DMS53 treated with DMSO at 0.1 percent for 48 hours (cell line): ENCODE data around the gene PPARD.

Source experiments
- DNase-seq: peaks from one replicate; lab custom pipeline; 2025; ENCODE audit not compliant: unreplicated experiment; lab: John Stamatoyannopoulos, UW

PPARD gene

GRCh38 chr6:35354361-35355135, 12.2 kb downstream of the PPARD start:
- DNase-seq: no peak

DNA sequence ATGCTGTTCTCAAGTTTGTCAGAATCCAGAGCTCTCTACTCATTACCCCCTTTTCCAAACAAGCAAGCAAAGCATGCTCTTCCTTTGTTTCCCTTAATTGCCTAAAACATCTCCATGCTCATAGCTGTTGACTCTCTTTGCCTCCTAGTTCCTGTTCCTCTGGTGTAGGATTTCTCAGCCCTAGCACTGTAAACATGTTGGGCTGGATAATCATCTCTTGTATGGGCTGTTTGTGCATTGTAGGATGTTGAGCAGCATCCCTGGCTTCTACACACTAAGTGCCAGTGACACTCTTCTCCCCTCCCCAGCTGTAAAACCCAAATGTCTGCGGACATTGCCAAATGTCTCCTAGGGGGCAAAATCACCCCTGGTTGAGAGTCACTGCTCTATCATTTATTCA, 14.0 kb downstream of the PPARD start:
- no peak for DNase-seq

DNA sequence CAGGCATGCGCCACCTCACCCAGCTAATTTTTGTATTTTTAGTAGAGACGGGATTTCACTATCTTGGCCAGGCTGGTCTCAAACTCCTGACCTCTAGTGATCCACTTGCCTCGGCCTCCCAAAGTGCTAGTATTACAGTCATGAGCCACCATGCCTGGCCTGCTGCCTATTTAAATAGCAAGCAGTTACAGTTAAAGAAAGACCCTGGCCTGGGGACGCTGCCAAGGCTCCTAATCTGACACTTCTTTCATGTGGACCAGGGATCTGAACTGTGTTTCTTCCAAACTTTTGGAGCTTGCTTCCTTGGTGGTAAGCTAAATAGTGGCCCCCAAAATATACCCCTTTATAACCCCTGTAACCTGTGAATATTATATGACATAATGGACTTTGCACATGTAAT, 15.3 kb downstream of the PPARD start:
- no peak for DNase-seq

DNA sequence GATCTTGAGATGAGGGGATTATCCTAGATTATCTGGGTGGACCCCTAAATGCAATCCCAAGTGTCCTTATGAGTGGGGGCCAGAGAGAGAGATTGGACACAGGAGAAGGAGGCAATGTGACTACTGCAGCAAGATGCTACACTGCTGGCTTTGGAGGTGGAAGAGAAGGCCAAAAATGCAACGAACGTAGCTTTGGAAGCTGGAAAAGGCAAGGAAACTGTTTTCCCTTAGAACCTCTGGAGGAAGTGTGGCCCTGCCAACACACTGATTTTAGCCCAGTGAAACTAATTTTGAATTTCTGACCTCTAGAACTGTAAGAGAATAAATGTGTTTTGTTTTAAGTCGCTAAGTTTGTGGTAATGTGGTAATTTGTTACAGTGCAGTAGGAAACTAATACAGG, 15.7 kb downstream of the PPARD start:
- no peak for DNase-seq

GRCh38 chr6:35359346-35359743, 17.0 kb downstream of the PPARD start:
- no peak for DNase-seq

DNA sequence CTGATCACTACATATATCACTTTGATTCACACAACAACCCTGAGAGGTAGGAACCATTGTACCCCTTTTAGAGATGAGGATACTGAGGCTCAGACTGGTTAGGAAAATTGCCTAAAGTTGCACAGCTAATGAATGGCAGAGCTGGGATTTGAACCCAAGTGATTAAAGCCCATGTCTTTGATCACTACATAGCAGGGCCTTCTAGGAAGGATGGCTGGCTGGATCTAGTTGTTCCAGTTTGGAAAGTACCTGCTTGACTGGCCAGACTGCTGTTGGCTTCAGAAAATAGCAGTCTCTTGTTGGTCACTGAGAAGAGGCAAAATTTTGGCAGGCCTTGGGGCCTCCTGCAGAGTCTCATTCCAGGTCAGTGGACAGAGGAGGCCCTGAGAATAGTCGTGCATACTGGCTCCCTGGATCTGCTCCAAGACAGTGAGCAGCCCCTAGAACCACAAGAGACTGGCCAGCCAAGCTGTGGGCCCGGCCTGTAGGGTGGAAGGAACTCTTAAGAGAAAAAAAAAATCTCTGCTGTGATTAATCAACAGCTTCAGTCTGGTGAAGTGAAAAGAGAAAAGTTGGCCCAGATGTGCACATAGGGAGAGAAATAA, 17.5 kb downstream of the PPARD start:
- no peak for DNase-seq

- DNase-seq: no peak
These were observed 18.2 kb downstream of the PPARD start for GRCh38 chr6:35360349-35361138.

- no peak for DNase-seq
These were observed 19.8 kb downstream of the PPARD start for GRCh38 chr6:35362200-35362599.

DNA sequence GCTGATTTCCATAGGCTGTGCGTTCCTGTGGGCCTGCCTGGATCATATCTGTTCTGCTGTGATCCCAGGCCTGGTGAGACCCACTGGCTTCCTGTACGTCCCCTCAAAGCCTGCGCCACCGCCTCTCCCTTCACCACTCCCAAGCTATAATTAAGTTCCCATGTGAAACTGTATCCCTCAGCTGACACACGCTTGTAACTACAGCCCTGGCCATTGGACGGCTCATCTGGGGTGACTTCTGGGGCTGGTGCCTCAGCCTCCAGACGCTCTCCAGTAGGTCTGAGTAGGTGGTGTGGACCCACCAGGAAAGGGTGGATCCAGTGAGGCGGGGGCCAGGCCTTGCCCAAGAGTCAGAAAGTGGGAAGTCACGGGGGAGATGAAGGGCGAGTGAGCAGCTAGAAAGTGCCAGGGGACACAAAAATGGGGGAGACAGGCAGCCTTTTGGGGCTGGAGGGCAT, 21.0 kb downstream of the PPARD start:
- no peak for DNase-seq

- no peak for DNase-seq
These were observed 23.3 kb downstream of the PPARD start for GRCh38 chr6:35365594-35366203.

GRCh38 chr6:35366204-35366596, 23.8 kb downstream of the PPARD start:
- DNase-seq: no peak

- DNase-seq: no peak
These were observed 25.3 kb downstream of the PPARD start for GRCh38 chr6:35367646-35368037.

DNA sequence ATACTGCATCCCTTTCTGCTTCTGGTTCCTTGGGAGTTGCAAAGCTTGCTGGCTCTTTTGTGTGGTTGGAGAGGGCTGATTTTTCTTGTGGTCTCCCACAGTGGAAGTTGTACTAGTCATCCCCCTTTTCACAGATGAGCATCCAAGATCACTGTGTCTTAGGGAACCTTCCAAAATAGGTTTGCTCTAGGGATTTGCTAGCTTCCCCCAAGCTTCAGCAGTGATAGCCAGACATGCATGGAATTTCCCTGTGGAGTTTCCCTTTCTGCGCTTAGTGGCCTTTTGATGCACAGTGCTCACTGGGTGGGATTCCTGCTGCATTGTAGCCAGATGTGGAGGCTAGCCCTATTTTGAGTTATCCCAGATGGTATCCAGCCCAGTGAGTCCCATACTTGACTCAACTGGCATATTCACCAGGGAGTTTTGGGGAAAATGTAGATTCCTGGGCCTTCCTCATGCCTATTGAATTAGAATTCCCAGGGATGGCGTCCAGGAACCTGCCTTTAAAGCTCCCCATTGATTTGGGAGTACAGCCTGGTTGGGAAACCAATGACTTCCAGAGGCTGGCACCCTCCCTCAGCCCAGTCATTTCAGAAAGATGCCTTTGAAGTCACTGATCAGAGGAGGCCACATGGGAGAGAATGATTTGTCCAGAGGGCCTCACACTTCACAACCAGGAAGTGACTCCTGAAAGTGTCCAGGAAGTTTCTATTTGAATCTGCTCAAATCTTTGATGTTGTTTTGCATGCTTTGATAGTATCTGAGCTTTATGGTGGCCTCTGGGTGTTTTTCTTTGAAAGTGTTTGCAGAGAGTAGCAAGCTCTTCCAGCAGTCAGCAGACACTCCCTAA, 25.9 kb downstream of the PPARD start:
- peak; percentile 1 for DNase-seq

- no peak for DNase-seq
These were observed 27.9 kb downstream of the PPARD start for GRCh38 chr6:35370124-35370741.

DNA sequence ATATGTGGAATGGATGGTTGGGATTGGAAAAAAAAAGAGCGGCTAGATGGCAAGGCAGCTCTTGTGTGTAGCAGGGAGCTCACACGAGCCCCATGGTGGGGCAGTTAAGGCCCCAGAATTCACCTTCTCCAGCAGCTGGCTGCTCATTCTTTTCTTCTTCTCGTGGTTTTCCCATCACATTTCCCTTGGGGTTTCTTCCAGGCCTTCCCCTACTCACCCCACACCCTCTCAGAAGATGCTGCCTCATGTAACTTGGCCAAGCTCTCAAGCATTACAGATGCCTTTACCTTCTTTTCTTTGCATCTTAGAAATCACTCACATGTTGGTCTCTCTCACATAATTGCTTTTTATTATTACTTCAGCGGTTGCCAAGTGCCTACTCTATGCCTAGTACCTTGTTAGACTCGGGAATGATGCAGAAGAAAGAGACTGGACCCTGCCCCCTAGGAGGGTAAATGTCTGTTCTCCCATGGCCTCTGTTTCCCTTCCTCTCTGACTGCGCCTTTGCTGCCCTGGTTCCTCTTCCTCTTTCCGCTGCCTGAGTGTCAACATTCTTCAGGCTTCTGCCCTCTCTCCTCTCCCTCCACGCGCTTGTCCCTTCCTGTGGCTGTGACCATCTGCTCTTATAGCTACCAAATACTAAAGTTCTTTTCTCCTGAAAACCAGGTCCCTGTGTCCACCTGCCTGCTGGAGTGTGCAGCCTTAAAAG, 28.6 kb downstream of the PPARD start:
- DNase-seq: no peak

DNA sequence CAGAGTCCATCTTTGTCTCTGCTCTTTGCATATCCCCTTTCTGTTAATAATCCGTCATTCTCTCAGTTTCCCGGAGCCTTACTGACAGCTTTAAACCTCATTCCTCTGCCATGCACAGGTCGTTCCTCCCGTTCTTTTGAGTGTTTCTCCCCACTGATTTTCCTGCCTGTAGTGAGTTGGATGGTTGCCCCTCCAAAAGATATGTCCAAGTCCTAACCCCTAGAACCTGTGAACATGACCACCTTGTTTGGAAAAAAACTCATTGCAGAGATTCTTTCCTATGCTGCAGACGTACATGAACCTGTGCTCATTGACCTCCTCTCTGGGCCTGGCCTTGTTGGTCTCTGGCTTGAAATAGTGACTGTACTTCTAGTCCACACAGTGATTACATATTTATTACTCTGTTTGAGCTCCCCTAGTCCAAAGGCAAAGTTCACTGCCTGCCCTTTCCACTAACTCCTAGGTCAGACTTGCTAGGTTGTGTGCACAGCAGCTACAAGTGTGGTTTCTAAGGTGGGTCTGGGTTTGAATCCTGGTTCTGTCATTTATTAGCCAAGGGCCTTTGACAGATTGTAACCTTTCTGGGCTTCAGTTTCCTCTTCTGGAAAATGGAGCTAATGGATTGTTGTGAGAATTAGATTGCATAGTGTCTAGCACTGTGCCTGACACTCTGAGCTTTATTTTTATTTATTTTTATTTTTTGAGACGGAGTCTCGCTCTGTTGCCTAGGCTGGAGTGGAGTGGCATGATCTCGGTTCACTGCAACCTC, 29.3 kb downstream of the PPARD start:
- no peak for DNase-seq

DNA sequence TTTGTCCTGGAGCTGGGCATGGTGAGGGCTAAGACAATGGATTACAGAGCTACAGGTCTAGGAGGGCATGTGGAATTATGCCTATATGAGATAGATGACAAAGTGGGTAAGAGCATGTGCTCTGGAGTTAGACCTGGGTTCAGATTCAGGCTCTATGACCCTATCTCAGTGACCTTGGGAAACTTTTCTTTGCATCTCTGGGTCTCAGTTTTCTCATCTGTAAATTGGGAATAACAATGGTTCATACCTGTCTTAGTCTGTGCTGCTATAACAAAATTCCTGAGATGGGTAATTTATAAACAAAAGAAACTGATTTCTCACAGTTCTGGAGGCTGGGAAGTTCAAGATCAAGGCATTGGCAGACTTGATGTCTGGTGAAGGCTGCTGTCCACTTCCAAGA, 30.3 kb downstream of the PPARD start:
- no peak for DNase-seq

DNA sequence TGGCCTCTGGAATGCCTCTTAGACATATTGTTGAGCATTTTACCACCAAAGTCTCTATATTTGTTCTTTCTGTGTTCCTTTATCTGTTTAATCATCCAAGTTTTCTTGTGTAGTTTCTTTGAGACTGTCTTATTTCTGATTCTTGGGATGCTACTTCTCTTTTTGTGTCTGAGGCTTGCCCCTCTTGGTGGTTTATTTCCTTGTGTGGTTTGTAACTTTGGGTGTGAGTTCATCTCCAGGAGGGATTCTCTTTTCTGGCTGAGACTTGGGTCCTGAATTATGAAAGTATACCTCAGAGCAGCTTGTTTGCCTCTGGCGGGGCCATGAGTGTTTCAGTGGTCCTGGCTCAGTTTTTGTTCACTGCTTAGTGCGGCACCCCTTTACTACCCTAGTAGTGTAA, 33.9 kb downstream of the PPARD start:
- DNase-seq: no peak

- DNase-seq: no peak
These were observed 34.6 kb downstream of the PPARD start for GRCh38 chr6:35377002-35377401.
